Neural progenitor cell (in vitro differentiated cells): Measurements from ENCODE around the gene EHD2. TPM values are rescaled to one million over a fixed set of nuclear protein-coding genes. Genes with fewer than 3 reads are reported as not detected.
"Not testable (repeated sequence)": the region's sequence is repeated elsewhere in the genome, so short reads cannot be mapped to it uniquely, and the experiment has no call there.

Experiments
- DNase-seq: peaks from one replicate; pipeline ENCODE4 v3.0.0-alpha.2; 2016; ENCODE audit warnings: low spot score
- H2AFZ ChIP-seq: fragments of 200-600 bp; sonication (generic); replicated peaks from 2 replicates; pipeline ENCODE4 v1.6.1; 2016; ENCODE audit warnings: antibody characterized with exemption
- H3F3A ChIP-seq: fragments of 200-600 bp; sonication (generic); 2 replicates; pipeline ENCODE4 v1.6.1; 2016; ENCODE audit warnings: antibody characterized with exemption, low read depth
- H3K27ac ChIP-seq: fragments of 200-600 bp; sonication (generic); 2 replicates; pipeline ENCODE4 v1.5.1; 2016; ENCODE audit warnings: mild to moderate bottlenecking
- H3K27me3 ChIP-seq: fragments of 200-600 bp; sonication (generic); 2 replicates; pipeline ENCODE4 v1.6.1; 2016; ENCODE audit warnings: mild to moderate bottlenecking, moderate library complexity
- H3K36me3 ChIP-seq: fragments of 200-600 bp; sonication (generic); 2 replicates; pipeline ENCODE4 v1.5.1; 2016
- H3K4me1 ChIP-seq: fragments of 200-600 bp; sonication (generic); 2 replicates; pipeline ENCODE4 v1.6.1; 2016; ENCODE audit warnings: mixed run types
- H3K4me2 ChIP-seq: fragments of 200-600 bp; sonication (generic); 2 replicates; pipeline ENCODE4 v1.6.1; 2016
- H3K4me3 ChIP-seq: fragments of 200-600 bp; sonication (generic); 2 replicates; pipeline ENCODE4 v1.5.1; 2016
- H3K79me2 ChIP-seq: fragments of 200-600 bp; sonication (generic); 2 replicates; pipeline ENCODE4 v1.6.1; 2016; ENCODE audit warnings: low read depth
- H3K9ac ChIP-seq: fragments of 200-600 bp; sonication (generic); 2 replicates; pipeline ENCODE4 v1.6.1; 2016
- H3K9me3 ChIP-seq: fragments of 200-600 bp; sonication (generic); 2 replicates; pipeline ENCODE4 v1.5.1; 2016; ENCODE audit warnings: low read depth
- H4K20me1 ChIP-seq: fragments of 200-600 bp; sonication (generic); 2 replicates; pipeline ENCODE4 v1.6.1; 2016; ENCODE audit warnings: low read depth
- H3K27ac Mint-ChIP-seq: 3 replicates; pipeline ENCODE4 v1.8.0; 2021; ENCODE audit warnings: mixed read lengths
- H3K27me3 Mint-ChIP-seq: 2 replicates; pipeline ENCODE4 v1.8.0; 2022; ENCODE audit warnings: low read depth, mild to moderate bottlenecking, inconsistent platforms, moderate library complexity, mixed read lengths; ENCODE audit not compliant: insufficient read depth
- H3K36me3 Mint-ChIP-seq: 3 replicates; pipeline ENCODE4 v1.8.0; 2021; ENCODE audit warnings: mixed read lengths
- H3K4me1 Mint-ChIP-seq: 3 replicates; pipeline ENCODE4 v1.8.0; 2021; ENCODE audit warnings: mixed read lengths
- H3K4me3 Mint-ChIP-seq: 3 replicates; pipeline ENCODE4 v1.8.0; 2021; ENCODE audit warnings: mild to moderate bottlenecking, moderate library complexity, mixed read lengths
- H3K9me3 Mint-ChIP-seq: 3 replicates; pipeline ENCODE4 v1.8.0; 2020; ENCODE audit warnings: mixed read lengths
- EZH2 ChIP-seq: fragments of 200-600 bp; sonication (generic); IDR thresholded peaks from 2 replicates; pipeline ENCODE4 v1.6.1; 2017; ENCODE audit warnings: antibody characterized with exemption, mild to moderate bottlenecking, moderate library complexity
- EZH2phosphoT487 ChIP-seq: fragments of 200-600 bp; sonication (generic); IDR thresholded peaks from 2 replicates; pipeline ENCODE4 v1.6.1; 2017; ENCODE audit warnings: antibody characterized with exemption
- total RNA-seq: library from RNA; depleted of rRNA; stranded (reverse); fragments of >200 nt; gene quantifications from 2 replicates; pipeline ENCODE4 v1.2.3, GENCODE V29; 2015; ENCODE audit warnings: low replicate concordance
- TF ChIP-seq, protein P1 (sequence below): fragments of 200-600 bp; sonication (generic); IDR thresholded peaks from 2 replicates; pipeline ENCODE4 v1.5.1; 2017; ENCODE audit warnings: antibody characterized with exemption, mild to moderate bottlenecking

EHD2 gene
- total RNA-seq, 1 donor from 2014 or later: 1.5 TPM

DNA sequence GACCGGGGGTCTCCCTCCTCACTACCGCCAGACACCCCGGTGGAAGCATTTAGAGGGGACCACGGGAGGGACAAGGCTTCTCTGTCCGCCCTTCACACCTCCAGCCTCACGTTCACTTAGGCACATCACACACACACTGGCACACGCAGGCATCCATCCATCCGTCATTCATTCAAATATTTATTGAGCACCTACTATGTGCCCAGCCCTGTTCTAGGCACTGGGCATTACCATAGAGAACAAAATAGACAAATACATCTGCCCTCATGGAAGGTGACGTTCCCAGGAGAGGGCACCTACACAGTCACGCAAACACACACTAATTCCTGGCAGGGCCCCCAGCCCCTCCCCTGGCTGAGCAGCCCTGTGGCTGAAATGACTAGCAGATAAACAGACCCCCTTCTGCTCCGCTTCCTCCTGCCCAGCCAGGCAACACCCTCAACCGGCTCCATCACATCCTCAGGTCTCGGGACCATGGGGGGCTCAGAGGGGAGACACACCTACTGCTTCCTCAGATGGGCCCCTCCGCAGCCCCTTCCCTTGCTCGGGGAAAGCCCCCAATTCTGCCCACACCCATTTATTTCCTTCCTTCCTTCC is 28.4 kb downstream of the EHD2 start:
- Mint-ChIP-seq H3K4me1 (peaks cover 11% of the 10 kb centered on the region), H3K27me3 (peaks cover 15% of the 10 kb centered on the region), H3K4me3 (peak overlapping the region; percentile 3), H3K36me3 (no peaks in the 10 kb centered on the region), H3K27ac (peak overlapping the region; percentile 4), H3K9me3 (no peaks in the 10 kb centered on the region)
- H3F3A ChIP-seq: peaks cover 26% of the 10 kb centered on the region
- H3K4me1 ChIP-seq: no peaks in the 10 kb centered on the region
- TF ChIP-seq, protein P1, sequence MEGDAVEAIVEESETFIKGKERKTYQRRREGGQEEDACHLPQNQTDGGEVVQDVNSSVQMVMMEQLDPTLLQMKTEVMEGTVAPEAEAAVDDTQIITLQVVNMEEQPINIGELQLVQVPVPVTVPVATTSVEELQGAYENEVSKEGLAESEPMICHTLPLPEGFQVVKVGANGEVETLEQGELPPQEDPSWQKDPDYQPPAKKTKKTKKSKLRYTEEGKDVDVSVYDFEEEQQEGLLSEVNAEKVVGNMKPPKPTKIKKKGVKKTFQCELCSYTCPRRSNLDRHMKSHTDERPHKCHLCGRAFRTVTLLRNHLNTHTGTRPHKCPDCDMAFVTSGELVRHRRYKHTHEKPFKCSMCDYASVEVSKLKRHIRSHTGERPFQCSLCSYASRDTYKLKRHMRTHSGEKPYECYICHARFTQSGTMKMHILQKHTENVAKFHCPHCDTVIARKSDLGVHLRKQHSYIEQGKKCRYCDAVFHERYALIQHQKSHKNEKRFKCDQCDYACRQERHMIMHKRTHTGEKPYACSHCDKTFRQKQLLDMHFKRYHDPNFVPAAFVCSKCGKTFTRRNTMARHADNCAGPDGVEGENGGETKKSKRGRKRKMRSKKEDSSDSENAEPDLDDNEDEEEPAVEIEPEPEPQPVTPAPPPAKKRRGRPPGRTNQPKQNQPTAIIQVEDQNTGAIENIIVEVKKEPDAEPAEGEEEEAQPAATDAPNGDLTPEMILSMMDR: no peak
- TF ChIP-seq EZH2 (no peak), EZH2phosphoT487 (no peak)
- DNase-seq: no peak
- H3K9ac ChIP-seq: no peak overlapping the region
- H3K27me3 ChIP-seq: no peaks in the 10 kb centered on the region
- H4K20me1 ChIP-seq: no peaks in the 10 kb centered on the region
- no peaks in the 10 kb centered on the region for H3K36me3 ChIP-seq
- H3K79me2 ChIP-seq: peaks cover 10% of the 10 kb centered on the region
- no peak overlapping the region for H3K4me3 ChIP-seq
- no peak overlapping the region for H3K27ac ChIP-seq
- H3K9me3 ChIP-seq: no peaks in the 10 kb centered on the region
- H3K4me2 ChIP-seq: no peak overlapping the region
- H2AFZ ChIP-seq: no peak overlapping the region

DNA sequence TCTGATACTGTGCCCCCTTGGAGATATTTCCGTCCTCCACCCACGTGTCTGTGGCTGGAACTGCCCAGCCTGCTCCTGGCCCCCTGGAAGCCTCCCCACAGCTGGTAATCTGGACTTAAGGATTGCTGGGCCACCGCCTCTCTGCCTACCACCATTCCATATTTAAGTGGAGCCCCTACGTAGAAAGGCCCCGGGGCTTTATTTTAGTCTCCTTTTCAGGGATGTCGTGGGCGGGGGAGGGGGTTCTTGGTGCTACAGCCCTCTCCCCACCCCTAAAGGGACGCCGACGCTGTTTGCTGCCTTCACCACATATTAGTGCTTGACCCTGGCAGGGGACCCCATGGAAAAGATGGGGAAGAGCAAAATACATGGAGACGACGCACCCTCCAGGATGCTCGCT is 29.4 kb downstream of the EHD2 start:
- DNase-seq: peak; percentile 26
- H3K27me3 Mint-ChIP-seq: peaks cover 15% of the 10 kb centered on the region
- H3K36me3 ChIP-seq: no peaks in the 10 kb centered on the region
- H3K4me3 ChIP-seq: peak overlapping the region; percentile 44
- no peaks in the 10 kb centered on the region for H4K20me1 ChIP-seq
- no peak overlapping the region for H3K27ac Mint-ChIP-seq
- TF ChIP-seq EZH2phosphoT487: no peak
- TF ChIP-seq, protein P1: no peak
- no peak for TF ChIP-seq EZH2
- H3K27me3 ChIP-seq: no peaks in the 10 kb centered on the region
- no peaks in the 10 kb centered on the region for H3K9me3 Mint-ChIP-seq
- H3K4me3 Mint-ChIP-seq: peak overlapping the region; percentile 50
- peaks cover 26% of the 10 kb centered on the region for H3F3A ChIP-seq
- H3K9me3 ChIP-seq: no peaks in the 10 kb centered on the region
- H3K4me1 Mint-ChIP-seq: peaks cover 14% of the 10 kb centered on the region
- peak overlapping the region; percentile 69 for H2AFZ ChIP-seq
- H3K4me2 ChIP-seq: peak overlapping the region; percentile 70
- no peaks in the 10 kb centered on the region for H3K4me1 ChIP-seq
- no peaks in the 10 kb centered on the region for H3K36me3 Mint-ChIP-seq
- no peak overlapping the region for H3K9ac ChIP-seq
- H3K27ac ChIP-seq: no peak overlapping the region
- peaks cover 20% of the 10 kb centered on the region for H3K79me2 ChIP-seq

DNA sequence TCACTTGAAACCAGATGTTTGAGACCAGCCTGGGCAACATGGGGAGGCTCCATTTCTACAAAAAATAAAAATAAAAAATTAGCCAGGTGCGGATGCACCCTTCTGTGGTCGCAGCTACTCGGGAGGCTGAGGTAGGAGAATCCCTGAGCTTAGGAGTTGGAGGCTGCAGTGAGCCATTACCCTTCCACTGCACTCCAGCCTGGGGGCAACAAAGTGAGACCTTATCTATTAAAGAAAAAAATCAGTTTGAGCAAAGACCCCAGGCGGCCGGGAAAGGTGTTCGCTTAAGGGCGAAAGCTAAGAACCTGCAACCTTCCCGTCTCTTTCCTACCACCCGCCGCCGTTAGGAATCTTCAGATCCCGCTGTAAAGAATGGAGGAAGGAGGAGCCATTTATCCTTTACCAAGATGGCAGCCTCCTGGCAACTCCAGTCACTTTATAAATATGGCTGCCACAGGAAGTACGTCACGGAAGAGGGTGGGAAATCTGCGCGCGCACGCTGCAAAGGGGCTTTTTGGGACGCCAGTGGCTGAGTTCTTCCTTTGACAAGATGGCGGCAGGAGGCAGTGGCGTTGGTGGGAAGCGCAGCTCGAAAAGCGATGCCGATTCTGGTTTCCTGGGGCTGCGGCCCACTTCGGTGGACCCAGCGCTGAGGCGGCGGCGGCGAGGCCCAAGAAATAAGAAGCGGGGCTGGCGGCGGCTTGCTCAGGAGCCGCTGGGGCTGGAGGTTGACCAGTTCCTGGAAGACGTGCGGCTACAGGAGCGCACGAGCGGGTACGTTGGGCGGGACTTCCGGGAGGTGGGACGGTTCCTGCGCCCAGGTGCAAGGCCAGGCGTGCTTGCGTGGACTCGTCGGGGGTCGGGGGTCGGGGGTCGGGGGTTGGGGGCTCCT is 32.0 kb downstream of the EHD2 start, which contains the start of gene NOP53:
TSS of gene NOP53 (plus strand) at position 537 of the 892 bp plus-strand sequence. CDS start at position 551, 14 bp downstream.
- peak; percentile 98 for DNase-seq
- H3K4me1 Mint-ChIP-seq: peaks cover 17% of the 10 kb centered on the region
- Histone ChIP-seq H3K27ac (peak within 1 kb of the TSS; percentile 86), H3F3A (peaks cover 26% of the 10 kb centered on the region), H3K9ac (peak within 1 kb of the TSS; percentile 93), H3K4me1 (no peaks in the 10 kb centered on the region), H3K27me3 (no peaks in the 10 kb centered on the region), H3K36me3 (no peaks in the 10 kb centered on the region), H2AFZ (peak within 1 kb of the TSS; percentile 99), H3K9me3 (no peaks in the 10 kb centered on the region), H3K79me2 (peaks cover 35% of the 10 kb centered on the region), H3K4me3 (peak within 1 kb of the TSS; percentile 93), H3K4me2 (peak within 1 kb of the TSS; percentile 81), H4K20me1 (no peaks in the 10 kb centered on the region)
- TF ChIP-seq EZH2 (peak; percentile 36), EZH2phosphoT487 (no peak)
- TF ChIP-seq, protein P1: no peak
- peak within 1 kb of the TSS; percentile 99 for H3K4me3 Mint-ChIP-seq
- peaks cover 15% of the 10 kb centered on the region for H3K27me3 Mint-ChIP-seq
- peak within 1 kb of the TSS; percentile 93 for H3K27ac Mint-ChIP-seq
- peaks cover 10% of the 10 kb centered on the region for H3K36me3 Mint-ChIP-seq
- H3K9me3 Mint-ChIP-seq: no peaks in the 10 kb centered on the region

DNA sequence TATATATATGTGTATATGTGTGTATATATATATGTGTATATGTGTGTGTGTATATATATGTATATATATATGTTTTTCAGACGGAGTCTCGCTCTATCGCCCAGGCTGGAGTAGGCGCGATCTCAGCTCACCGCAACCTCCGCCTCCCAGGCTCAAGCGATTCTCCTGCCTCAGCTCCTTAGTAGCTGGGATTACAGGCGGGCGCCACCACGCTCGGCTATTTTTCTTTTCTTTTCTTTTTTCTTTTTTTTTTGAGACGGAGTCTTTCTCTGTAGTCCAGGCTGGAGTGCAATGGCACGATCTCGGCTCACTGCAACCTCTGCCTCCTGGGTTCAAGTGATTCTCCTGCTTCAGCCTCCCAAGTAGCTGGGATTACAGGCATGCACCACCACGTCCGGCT is 32.9 kb downstream of the EHD2 start:
- Mint-ChIP-seq H3K27me3 (peaks cover 15% of the 10 kb centered on the region), H3K4me1 (peaks cover 17% of the 10 kb centered on the region), H3K4me3 (peak overlapping the region; percentile 99)
- not testable (repeated sequence) for H3K36me3 Mint-ChIP-seq, DNase-seq, H3K4me1 ChIP-seq, H3K9me3 Mint-ChIP-seq, H3K27me3 ChIP-seq, H3K9me3 ChIP-seq, H3K36me3 ChIP-seq, H3K27ac Mint-ChIP-seq, H3K27ac ChIP-seq, H4K20me1 ChIP-seq, H2AFZ ChIP-seq, H3K9ac ChIP-seq
- H3K4me3 ChIP-seq: peak overlapping the region; percentile 93
- peak overlapping the region; percentile 81 for H3K4me2 ChIP-seq
- H3K79me2 ChIP-seq: peaks cover 35% of the 10 kb centered on the region
- H3F3A ChIP-seq: peaks cover 26% of the 10 kb centered on the region
